Hematopoietic multipotent progenitor cell treated with erythropoietin and hydrocortisone succinate and interleukin-3 and kit ligand, for 15 days (in vitro differentiated cells): Measurements from ENCODE around the gene UVSSA.

Experiments used
- DNase-seq: peaks from one replicate; pipeline ENCODE4 v3.0.0-alpha.2; 2015; ENCODE audit warnings: low spot score

The UVSSA gene

GRCh38 chr4:1407657-1408333 lies 60.8 kb downstream of the UVSSA start:
- no peak for DNase-seq

GRCh38 chr4:1408418-1408817 lies 61.4 kb downstream of the UVSSA start:
- no peak for DNase-seq

GRCh38 chr4:1409079-1409478 lies 62.1 kb downstream of the UVSSA start:
- no peak for DNase-seq

- no peak for DNase-seq
Observed at GRCh38 chr4:1409491-1410425, 62.8 kb downstream of the UVSSA start.

- DNase-seq: no peak
Observed at GRCh38 chr4:1410491-1411325, 63.7 kb downstream of the UVSSA start.

- DNase-seq: no peak
Observed at GRCh38 chr4:1411436-1412375, 64.7 kb downstream of the UVSSA start.

- no peak for DNase-seq
Observed at GRCh38 chr4:1412376-1413203, 65.6 kb downstream of the UVSSA start.

GRCh38 chr4:1413204-1413663 lies 66.2 kb downstream of the UVSSA start:
- no peak for DNase-seq

- no peak for DNase-seq
Observed at GRCh38 chr4:1413687-1414479, 66.9 kb downstream of the UVSSA start.

- DNase-seq: no peak
Observed at GRCh38 chr4:1414831-1415680, 68.0 kb downstream of the UVSSA start.

GRCh38 chr4:1415681-1415981 lies 68.6 kb downstream of the UVSSA start:
- no peak for DNase-seq

GRCh38 chr4:1416051-1416947 lies 69.3 kb downstream of the UVSSA start:
- DNase-seq: no peak

- DNase-seq: no peak
Observed at GRCh38 chr4:1416948-1417260, 69.9 kb downstream of the UVSSA start.

GRCh38 chr4:1417522-1418390 lies 70.7 kb downstream of the UVSSA start:
- no peak for DNase-seq

GRCh38 chr4:1418494-1419285 lies 71.7 kb downstream of the UVSSA start:
- DNase-seq: no peak

- no peak for DNase-seq
Observed at GRCh38 chr4:1419708-1420107, 72.7 kb downstream of the UVSSA start.
